ENCODE results near the gene WASF2.
"Not testable (repeated sequence)": the region's sequence is repeated elsewhere in the genome, so short reads cannot be mapped to it uniquely, and the experiment has no call there.

Gene WASF2

DNA sequence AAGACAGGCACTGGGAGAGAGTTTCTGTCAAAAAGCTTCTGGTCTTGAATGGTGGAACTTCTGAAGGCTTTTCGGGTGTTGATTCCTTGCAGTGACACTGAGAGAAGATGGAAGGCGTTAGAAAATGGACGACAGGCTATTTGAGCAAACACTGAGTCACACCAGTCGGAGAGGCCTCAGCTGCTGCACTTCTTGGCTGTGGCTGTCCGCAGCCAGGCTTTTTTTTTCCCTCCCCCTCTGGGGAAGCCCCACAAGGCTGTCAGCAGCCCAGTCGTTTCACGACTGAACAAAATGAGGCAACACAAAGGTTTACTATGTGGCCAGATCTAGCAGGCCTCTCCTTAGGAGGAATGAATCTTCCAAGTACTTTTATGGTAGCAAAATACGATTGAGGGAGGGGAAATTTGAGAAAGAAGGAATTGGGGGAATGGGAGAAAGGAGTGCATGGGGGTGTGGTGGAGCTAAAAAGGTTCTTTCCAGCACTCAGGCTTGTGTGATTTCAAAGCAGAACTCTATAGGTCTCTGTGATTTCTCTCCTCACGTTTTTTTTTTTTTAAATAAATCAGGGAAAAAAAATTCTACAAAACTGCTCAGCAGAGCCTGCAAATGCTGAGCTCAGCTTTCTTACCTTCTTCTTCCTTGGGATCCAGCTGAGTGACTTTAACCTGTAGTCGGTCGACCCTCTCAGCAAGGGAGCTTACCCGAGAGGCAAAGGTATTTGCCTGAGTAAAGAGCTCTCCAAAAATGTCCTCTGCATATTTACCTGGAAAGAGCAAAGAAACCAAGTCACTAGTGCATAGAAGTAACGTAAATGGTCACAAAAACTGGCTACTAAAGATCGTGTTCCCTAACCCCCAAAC is 71.4 kb downstream of the WASF2 start:
- DNase-seq (ENCODE audit: low read depth) = no peak

DNA sequence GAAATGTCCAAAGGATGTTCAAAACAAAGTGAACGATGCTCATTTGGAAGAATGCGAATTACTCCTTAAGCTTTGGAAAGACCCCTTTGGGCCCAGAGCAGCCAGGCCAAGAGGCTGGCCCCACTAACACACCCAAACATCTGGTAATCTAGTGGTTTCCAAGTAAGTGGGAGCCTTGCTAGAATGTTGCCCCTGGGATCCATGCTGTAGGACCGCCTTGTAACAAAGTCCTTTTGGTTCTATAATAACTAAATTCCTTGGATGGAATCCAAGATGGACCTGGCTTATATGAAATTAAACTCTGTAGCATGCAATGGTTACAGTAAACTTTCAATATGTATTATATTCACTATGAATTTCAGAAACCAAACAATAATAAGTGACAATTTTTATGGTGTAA is 72.3 kb downstream of the WASF2 start:
- no peak for DNase-seq (ENCODE audit: low read depth)

DNA sequence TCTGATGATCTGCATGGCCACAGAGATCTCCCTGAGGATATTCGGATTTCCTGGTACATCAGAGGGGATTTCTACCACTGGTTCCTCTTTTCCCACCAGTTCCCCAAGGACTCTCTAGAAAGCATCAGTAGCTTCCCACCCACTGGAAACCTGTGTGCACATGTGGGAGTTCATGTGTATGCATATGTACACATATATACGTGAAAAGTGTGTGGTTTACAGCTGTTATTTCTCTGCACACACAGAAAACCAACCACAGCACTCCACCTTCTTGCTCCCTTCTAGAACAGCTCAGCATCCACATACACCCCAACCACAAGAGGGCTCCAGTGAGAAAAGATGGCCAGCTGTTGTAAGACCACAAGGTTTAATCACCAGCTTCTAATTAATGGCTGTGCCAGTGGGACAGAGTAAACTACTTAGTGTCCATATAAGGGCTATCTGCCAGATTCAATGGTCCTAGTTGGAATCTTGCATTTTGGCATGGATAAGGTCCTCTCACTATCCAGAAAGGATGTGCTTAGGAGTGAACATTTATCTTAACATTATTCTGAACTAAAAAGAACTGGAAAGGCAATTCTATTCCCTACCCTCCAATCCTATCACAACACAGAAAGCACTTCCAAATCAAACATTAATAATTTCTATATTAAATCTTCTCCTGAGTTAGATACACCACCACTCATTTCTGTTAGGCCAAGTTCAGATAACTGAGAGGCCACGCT is 73.4 kb downstream of the WASF2 start:
- no peak for DNase-seq (ENCODE audit: low read depth)

DNA sequence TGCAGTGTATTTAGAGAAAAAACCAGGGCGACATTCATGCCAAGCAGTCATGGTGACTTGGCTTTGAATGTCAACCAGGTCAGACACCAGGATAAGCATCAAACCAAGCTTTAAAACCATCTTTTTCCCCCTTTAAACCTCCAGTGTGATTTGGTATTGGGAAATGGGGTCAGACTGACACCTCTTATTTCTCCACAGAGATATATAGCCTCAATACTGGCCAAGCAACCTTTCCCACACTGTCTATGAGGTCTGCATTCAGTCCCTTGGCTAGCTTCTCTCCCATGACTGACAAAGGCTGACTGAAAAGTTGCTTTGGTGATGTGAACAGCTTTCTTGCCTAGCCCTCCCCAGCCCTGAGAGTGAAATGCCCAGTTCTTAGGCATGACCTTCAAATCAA is 75.9 kb downstream of the WASF2 start:
- DNase-seq (ENCODE audit: low read depth) = no peak

DNA sequence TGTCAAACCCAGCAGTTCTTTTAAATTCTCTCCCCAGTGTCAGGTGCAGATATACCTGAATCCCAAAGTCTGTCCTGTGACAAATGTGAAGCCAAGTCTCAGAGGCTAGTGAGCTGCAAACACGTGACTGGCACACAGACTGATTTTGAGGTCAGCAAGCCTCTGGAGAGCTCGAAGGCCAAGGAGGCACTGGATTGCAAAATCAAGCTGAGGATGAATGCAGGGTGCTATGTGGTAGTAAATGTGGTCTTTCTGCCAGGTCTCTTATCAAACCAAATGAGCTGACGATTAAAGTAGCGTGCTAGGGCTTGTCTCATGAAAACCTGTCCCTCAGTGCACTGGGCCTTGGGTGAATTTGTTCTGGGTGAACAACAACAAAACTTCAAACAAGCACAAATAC is 77.0 kb downstream of the WASF2 start:
- no peak for DNase-seq (ENCODE audit: low read depth)

DNA sequence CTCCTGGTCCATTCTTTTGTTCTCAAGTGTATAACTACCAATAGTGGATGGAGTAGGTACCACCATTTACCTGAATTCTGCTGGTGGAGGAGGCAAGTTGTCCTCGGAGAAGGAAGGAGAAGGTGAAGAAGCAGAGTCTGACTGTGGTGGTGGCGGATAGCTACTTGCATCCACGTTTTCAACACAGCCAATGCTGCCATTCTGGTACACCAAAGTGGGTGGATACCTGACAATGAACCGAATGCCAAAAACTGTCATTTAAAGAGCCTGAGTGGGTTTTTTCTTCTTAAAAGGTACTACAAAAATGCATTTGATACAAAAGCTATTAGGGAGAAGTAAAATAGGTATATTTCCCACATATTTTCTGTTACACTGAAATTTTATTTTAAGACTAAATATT is 77.5 kb downstream of the WASF2 start:
- no peak for DNase-seq (ENCODE audit: low read depth)

DNA sequence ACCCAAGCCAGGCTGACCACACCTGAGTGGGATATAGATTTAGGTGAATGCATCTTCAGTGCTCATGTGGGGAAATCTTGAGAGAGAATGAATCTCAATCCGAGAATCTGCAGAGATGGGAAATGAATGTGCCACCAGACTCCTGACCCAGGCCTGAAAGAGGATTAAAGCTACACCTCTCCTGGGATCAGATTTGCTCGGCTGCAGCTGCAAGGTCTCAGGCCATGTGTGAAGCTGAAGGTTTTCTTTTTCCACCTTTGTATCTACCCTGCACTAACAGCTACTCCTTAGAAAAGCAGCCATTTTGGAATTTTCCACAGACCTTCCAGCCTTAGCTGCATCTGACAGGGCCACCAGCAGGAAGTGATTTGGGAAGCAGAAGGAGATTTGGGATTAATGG is 79.3 kb downstream of the WASF2 start:
- no peak for DNase-seq (ENCODE audit: low read depth)

DNA sequence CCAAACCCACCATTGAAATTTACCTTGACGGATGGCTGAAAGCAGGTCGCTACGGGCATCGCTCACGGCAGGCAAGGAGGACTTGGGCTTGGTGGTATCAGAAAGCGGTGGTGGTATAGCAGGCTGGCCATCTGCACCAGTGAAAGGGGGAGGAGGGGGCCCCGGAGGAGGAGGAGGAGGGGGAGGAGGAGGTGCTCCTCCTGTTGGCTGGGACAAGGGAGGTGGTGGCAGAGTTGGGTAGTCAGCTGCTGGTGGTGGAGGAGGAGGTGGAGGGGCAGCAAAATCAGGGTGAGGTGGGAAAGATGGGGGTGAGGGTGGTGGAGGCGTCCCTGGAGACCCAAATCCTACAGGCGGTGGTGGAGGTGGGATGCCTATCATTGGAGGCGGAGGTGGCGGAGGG is 80.3 kb downstream of the WASF2 start:
- DNase-seq (ENCODE audit: low read depth) = no peak

DNA sequence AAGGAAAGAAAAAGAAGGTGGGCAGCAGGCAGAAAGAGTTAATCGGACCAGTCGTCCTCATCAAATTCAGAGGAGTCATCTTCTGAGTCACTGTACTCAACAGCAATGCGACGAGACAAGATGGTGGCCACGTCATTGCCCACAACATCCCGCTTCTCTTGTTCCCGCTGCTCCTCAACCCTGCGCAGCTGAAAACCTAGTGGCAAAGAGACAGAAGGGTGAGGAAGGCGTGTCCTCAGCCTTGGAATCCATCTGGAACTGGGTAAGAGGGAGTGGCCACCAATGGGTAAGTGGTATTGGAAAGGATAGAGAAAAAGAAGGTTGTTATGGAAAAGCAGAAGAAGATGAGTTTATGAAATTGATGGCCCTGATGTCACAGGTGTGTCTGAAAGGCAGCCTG is 81.8 kb downstream of the WASF2 start:
- DNase-seq (ENCODE audit: low read depth) = no peak

DNA sequence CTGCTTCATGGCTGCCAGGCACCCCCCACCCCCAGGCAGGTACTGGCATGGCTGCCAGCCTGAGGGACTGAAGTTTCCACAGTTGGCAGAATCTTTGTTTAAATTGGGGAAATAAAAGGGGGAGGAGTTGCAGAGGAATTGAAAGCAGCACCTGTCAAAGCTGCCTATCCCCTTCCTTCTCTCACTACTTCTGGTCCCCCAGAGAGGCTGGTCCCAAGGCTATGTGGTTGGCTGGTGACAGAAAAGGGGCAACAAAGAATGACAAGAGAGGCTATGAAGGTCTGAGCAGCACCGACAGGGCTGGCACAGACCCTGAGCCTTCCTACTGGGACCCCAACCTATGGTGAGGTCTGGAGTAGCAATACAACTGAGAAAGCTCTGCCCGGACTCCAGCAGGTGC is 83.2 kb downstream of the WASF2 start:
- DNase-seq (ENCODE audit: low read depth) = not testable (repeated sequence)

DNA sequence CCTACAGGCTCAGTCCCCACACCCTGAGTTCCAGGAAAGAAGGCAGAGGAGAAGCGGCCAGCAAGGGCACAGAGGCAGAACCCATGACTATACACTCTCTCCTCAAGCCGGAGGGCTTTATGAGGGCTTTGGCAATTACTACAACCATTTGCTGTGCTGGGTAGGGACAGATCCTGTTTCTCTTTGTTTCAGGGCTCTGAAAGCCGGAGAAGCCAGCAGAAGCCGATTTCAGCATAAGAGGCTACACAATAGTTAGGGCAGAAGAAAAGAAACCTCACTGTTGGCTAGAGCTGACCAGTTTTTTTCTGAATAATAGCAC is 83.6 kb downstream of the WASF2 start:
- DNase-seq (ENCODE audit: low read depth) = no peak

DNA sequence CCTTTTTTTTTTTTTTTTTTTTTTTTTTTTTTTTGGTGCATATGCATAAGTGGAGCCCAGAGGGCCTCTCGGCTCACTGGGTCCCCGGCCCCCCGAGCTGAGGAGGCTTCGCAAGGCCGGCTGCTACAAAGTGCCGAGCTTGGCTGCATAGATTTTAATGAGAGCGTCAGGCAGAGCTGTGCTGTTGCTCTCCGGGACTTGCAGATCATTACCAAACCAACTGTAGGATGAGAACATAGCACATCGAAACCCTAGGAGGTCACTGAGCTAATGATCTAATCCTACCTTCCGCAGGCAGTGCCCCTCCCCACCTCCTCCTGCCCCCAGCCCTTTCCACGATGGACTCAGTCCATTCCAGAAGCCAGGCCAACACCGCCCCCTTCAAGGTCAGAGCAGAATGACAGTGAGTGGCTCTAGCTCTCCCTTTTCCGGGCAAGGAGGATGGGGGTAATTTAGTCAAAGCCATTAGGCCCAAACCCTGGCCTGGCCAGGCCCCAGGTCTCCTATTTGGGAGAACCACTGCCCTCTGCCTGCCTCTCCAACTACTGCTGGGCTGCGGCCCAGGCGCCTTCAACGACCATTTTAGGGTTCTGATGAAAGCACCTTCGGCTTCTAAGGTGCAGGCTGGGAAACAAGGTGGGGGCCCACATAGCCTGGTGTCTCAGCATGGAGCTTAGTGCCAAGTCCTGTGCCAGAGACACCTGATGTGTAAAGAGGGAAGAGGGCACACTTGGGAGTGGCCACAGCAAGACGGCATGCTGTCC is 84.2 kb downstream of the WASF2 start:
- DNase-seq (ENCODE audit: low read depth) = not testable (repeated sequence)

DNA sequence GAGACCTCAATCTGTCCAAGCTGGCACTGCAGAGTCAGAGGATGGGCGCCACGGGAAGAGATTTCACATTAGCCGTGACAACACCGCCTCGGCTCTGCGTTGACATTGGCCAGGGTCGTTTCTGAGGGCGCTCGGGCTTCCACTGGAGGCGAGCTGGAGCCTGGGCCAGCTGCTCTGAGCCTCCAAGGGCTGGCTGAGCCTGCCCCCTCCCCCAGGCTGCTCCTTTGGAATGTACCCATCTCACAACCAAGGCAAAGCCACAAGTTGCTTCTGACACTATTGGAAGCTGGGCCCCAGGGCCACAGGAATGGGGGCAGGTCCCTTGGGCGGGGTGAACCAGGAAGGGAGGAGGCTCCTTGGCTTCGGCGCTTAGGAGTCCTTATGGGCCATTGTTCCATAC is 84.9 kb downstream of the WASF2 start:
- DNase-seq (ENCODE audit: low read depth) = no peak

DNA sequence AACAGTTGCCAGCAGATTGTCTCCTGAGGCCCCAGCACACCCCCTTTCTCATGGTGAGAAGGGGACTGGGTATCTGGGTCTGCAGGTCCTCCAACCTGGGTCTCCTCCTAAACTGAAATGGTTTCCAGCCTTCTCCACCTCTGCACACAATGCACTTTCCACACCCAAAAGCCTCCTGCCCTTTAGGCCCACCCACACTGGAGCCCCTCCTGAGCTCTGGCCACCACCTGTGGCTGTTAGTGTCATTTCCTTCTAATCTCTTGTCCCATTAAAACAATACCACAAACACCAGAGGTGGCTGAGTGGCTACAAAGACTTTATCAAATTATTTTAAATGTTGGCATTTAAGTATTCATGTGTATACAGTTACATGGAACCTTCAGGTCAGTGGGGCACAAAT is 86.0 kb downstream of the WASF2 start:
- no peak for DNase-seq (ENCODE audit: low read depth)

DNA sequence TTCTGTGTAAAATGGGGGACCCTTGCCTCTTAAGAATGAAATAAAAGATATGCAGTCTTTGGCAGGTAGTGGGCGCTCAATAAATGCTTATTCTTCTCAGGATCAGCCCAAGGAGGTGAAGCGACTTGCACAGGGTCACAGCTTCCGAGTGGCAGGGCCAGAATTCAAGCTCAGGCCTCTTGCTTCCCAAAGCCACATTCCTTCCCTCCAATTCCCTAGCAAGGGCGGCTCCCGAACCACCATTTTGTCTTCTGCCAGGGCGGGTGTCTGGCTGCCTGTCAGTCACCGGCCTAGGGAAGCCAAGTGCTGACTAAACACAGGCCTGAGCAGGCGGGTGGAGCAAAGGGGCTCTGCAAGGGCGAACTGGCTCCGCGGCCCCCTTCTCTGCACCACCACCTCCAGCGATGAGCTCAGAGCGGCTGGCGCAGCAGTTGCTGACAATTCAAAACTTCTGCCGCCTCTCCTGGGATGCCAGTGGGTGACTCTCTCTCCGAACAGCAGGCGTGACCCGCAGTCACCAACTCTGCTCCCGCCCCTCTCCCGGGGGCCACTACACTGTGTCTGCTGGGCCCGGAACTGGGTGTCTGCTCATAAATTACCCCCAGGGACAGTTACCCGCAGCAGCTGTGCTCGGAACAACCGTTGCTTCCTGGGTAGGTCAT is 86.8 kb downstream of the WASF2 start:
- no peak for DNase-seq (ENCODE audit: low read depth)

DNA sequence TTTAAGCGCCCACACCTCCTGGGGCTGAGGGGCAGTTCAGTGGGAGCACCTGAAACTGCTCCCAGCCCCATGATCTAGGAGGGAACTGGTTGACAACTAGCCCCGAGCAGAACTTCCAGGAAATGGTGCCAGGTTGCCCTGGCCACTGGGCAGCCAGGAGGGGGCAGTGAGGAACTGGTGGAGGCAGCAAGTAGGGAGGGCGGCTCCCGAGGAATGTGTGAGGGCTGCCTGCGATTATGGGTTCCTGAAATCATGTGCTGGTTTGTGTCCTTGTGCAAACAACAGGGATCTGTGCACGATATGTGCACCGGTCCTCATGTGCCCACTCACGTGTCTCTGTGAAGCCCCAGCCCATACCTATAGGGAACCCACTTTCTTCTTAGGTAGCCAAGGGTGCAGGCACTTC is 87.6 kb downstream of the WASF2 start:
- no peak for DNase-seq (ENCODE audit: low read depth)

DNA sequence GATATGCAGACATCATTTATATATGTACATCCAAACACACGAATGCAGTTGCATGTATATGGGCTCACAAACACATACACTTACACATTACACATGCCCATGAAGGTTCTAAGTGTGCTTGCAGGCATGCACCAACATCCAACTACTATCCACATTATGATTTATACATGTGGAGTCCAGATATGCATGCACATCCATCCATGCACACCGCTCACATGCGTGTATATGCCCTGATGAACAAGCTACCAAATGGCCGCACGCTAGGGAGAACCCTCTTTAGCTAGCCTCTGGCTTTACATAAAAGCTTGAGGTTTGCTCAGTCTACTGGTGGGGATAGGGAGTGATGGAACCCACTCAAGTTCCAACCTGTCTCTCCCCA is 89.0 kb downstream of the WASF2 start:
- DNase-seq (ENCODE audit: low read depth) = no peak

DNA sequence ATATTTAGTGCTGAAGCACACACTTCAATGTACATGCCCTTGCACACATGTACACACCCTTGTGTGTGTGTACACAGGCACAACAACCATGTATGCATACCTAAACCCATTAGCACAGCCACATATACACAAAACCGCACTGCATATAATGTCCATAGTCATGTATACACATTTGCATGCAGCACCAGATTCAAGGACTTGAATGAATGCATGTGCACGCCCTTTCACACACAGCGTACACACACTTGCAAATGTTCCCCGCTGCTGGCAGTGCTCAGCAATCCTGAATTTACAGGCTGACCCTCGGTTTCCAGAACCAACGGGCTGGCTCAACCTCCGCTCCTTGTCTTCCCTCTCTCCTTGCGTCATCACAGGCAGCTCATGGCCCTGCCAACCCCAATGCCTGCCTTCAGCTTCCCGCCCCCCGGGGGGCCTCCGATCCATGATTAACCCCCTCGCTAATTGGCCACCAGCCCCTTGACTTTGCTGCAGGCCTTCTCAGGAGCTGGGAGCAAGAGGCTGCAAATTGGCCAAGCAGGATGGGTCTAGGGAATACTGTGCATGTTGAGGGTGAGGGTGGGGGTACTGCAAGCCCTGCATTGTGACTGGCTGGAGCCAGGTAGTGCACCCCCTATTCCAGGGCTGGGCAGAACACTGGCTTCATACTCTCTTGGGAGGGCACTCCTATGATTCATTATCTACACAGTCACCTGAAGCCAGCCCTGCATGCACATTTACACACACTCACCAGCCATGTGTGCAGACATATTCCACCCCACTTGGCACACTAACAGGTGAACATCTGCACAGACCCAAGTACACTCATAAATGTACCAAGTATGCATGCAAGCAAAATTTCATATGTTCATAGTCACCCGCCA is 89.6 kb downstream of the WASF2 start:
- DNase-seq (ENCODE audit: low read depth) = no peak

DNA sequence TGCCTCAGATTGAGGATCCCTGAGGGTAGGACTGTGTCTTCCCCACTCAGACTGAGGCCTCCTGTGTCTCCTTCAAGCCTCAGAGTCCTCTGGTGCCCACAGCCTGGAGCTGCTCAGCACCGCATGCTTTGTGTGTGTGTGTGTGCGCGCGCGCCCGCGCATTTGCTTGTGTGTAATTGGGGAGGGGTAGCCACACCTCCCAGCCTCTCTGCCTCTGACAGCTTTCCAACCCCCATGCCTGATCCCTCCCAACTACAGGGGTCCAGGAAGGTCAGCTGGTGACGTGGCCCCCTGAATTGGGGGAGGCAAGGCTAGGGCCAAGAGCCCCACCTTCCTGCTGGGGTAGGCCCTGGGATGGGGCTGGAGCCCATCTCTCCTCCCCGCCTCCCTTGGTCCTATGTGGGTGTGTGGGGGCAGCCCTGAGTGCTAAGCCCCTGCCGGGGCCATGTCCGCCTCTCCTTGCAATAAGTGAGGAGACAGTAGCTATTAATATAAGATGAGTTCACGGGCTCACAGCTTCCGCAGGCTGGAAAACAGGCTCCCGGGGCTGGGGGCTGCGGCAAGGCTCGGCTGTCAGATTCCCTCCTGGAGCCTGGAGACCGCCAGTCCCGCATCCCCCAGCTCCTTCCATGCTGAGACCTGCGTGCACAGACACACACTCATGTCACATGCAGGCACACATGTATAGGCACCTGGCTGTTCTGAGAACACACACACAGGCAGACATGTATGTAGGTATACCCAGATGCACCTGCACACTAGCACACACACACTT is 90.5 kb downstream of the WASF2 start:
- DNase-seq (ENCODE audit: low read depth) = no peak

DNA sequence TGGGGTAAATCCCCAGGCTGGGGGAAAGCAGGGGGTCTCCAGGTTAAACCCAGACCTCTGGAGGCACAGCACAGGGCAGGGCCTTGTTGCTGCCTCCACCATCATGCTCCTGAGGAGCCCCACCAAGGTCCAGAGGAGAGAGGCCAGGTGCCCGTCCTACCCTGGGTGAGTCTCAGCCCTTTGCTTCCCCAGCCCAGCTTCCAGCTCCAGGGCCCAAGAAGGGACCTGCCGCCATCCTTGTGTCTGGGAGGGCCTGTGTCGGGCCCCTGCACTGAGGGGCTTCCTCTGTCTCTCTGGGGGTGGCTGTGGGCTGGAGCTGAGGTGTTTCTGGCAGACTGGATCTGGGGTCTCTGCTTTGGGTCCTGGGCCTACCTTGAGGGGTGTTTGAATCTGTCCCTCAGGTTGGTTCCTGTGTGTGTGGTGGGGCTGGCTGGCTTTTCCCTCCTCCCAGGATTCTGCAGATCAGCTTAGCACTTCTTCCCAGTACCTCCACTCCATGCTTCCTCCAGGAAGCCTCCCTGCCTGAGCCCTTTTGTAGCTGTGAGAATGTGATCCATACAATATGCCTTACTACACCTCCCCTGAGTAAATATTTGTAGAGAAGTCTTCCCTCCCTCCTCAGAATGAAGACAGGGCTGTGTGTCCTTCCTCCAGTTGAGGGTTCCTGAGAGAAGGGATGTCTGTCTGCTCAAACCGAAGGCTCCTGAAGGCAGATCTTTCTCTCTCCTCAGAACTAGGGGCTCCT is 91.4 kb downstream of the WASF2 start:
- no peak for DNase-seq (ENCODE audit: low read depth)
